Transverse colon (tissue), 4 donors: ENCODE results near the gene YBX3. TPM values are rescaled to one million over a fixed set of nuclear protein-coding genes. Genes with fewer than 3 reads are reported as not detected.

ENCODE experiments used
- DNase-seq: peaks from one replicate; pipeline ENCODE4 v3.0.0-alpha.2; 2019
- H3K27ac ChIP-seq, 4 donors: fragments of 200-600 bp; sonication (generic); 2 replicates each; pipeline ENCODE4 v1.5.1; 2016 to 2018; ENCODE audit warnings: inconsistent platforms in 4 of 4
- H3K27me3 ChIP-seq: fragments of 200-600 bp; sonication (generic); 2 replicates; pipeline ENCODE4 v1.5.1; 2017; ENCODE audit warnings: inconsistent platforms
- H3K36me3 ChIP-seq, 4 donors: fragments of 200-600 bp; sonication (generic); 2 replicates each; pipeline ENCODE4 v1.5.1; 2017 to 2019; ENCODE audit warnings: inconsistent platforms in 4 of 4
- H3K4me1 ChIP-seq, 4 donors: fragments of 200-600 bp; sonication (generic); 2 replicates each; pipeline ENCODE4 v1.5.1; 2017 to 2020; ENCODE audit warnings: inconsistent platforms in 4 of 4
- H3K4me3 ChIP-seq, 4 donors: fragments of 200-600 bp; sonication (generic); 1 replicate in 1 of 4; 2 replicates in 3 of 4; pipeline versions ENCODE4 v1.5.1 to v1.6.1; 2017 to 2019; ENCODE audit warnings: inconsistent platforms in 4 of 4
- H3K9me3 ChIP-seq, 2 donors: fragments of 200-600 bp; sonication (generic); 2 replicates each; pipeline ENCODE4 v1.5.1; 2017 to 2019; ENCODE audit warnings: inconsistent platforms in 2 of 2
- EP300 ChIP-seq: sonication (generic); formaldehyde crosslinking; IDR thresholded peaks from one replicate; pipeline ENCODE4 v1.6.1; 2017; ENCODE audit warnings: antibody characterized with exemption, low read depth
- POLR2A ChIP-seq: fragments of 450-650 bp; IDR thresholded peaks from one replicate; pipeline ENCODE4 v1.6.1; 2016; ENCODE audit warnings: antibody characterized with exemption, mild to moderate bottlenecking, moderate library complexity
- POLR2AphosphoS5 ChIP-seq, 3 donors: sonication (generic); formaldehyde crosslinking; IDR thresholded peaks; one replicate each; pipeline ENCODE4 v1.6.1; 2016; ENCODE audit warnings: antibody characterized with exemption in 3 of 3
- WGBS, 2 donors: methylation state at CpG; one replicate each; pipeline ENCODE4 v1.1.5; 2018; ENCODE audit warnings: low coverage in 1 of 2; 5-methylcytosine and 5-hydroxymethylcytosine counted together
- in situ Hi-C, 4 donors: fragments of 200-750 bp; cut with MboI; loops; one replicate each; pipeline versions ENCODE4 v1.15.0 to v1.15.1; 2017; ENCODE audit warnings: low sequenced_read_pairs in 3 of 4, low pct_ligation_motif_present in 1 of 4, low pct_unique_long_range_greater_than_20kb in 1 of 4
- intact Hi-C: fragments of 100-400 bp; cut with DNase I; formaldehyde crosslinking; loops from one replicate; pipeline ENCODE4 v1.15.1; 2023; ENCODE audit warnings: low total_unique reads
- total RNA-seq, 4 donors: library from RNA; depleted of rRNA; stranded (reverse); fragments of >200 nt; gene quantifications; one replicate each; pipeline ENCODE4 v1.1.0, GENCODE V29; 2016
- TF ChIP-seq, protein P1 (sequence below), 5 experiments: fragments of 200-600 bp in 3 of 5; fragments of 450-650 bp in 2 of 5; sonication (generic) in 3 of 5; IDR thresholded peaks; 1 replicate in 2 of 5; 2 replicates in 3 of 5; pipeline ENCODE4 v1.5.1; 2016 to 2017; ENCODE audit warnings: antibody characterized with exemption in 5 of 5, inconsistent platforms in 3 of 5, mild to moderate bottlenecking in 2 of 5, moderate library complexity in 1 of 5

The YBX3 gene
- total RNA-seq, 4 donors from 2014 or later: 137 to 537 (median 236) TPM

DNA sequence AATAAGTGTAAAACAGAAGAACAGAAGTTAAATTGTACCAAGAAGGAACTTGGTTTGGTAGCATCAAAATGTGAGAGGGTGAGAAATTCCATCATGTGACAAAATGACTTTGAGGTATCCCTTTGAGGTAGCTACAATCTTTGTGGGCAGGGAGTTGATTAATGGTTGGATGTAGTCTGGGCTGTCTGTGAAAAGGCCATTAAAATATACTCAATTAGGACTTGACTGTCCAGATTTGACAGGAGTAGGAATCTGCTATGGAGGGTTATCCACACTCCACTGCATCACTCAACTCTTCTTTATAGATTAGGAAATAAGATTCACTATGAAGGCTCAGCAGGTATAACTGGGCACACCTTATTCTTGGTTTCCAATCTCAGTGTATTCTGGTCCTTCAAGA lies 7.4 kb upstream of the YBX3 start:
- H3K36me3 ChIP-seq: no peaks in the 10 kb centered on the region
- H3K4me1 ChIP-seq: no peaks in the 10 kb centered on the region
- no peak overlapping the region for H3K4me3 ChIP-seq
- intact Hi-C loops (no loop called here), in situ Hi-C loops (loop anchor here in 3 of 4 donors (25.0 kb wide), 2 partner anchors 118 to 493 kb away; partner anchors contain the start of gene MAGOHB (in 1 of the 3))
- no peak overlapping the region for H3K27ac ChIP-seq
- TF ChIP-seq POLR2AphosphoS5 (IDR thresholded peaks at IDR 0.05): no peak
- no peak for TF ChIP-seq POLR2A
- TF ChIP-seq EP300: no peak
- TF ChIP-seq, protein P1, sequence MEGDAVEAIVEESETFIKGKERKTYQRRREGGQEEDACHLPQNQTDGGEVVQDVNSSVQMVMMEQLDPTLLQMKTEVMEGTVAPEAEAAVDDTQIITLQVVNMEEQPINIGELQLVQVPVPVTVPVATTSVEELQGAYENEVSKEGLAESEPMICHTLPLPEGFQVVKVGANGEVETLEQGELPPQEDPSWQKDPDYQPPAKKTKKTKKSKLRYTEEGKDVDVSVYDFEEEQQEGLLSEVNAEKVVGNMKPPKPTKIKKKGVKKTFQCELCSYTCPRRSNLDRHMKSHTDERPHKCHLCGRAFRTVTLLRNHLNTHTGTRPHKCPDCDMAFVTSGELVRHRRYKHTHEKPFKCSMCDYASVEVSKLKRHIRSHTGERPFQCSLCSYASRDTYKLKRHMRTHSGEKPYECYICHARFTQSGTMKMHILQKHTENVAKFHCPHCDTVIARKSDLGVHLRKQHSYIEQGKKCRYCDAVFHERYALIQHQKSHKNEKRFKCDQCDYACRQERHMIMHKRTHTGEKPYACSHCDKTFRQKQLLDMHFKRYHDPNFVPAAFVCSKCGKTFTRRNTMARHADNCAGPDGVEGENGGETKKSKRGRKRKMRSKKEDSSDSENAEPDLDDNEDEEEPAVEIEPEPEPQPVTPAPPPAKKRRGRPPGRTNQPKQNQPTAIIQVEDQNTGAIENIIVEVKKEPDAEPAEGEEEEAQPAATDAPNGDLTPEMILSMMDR (IDR thresholded peaks at IDR 0.05): no peak
- H3K9me3 ChIP-seq: no peaks in the 10 kb centered on the region
- DNase-seq: no peak
- H3K27me3 ChIP-seq: peaks cover 9% of the 10 kb centered on the region

DNA sequence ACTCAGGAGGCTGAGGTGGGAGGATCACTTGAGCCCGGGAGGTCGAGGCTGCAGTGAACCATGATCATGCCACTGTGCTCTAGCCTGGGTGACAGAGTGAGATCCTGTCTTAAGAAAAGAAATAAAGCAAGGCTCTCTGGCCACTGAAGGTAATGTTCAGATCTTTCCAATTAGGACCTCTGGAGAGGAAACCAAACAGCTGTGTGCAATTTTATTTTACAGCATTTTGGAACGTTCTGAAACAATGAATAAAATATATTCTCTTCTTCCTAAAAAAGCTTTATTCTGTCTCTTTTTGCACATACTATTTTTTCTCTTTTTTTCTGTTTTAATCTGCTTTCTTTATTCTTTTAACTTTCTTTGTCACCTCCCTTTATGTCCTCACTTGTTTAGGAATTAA lies 5.0 kb upstream of the YBX3 start:
- in situ Hi-C loops (loop anchor here in 3 of 4 donors (25.0 kb wide), 2 partner anchors 116 to 491 kb away; partner anchors contain the start of gene MAGOHB (in 1 of the 3)), intact Hi-C loops (no loop called here)
- Histone ChIP-seq H3K36me3 (no peaks in the 10 kb centered on the region), H3K27ac (no peak overlapping the region), H3K4me1 (peaks cover 7 to 12% (median 10%) of the 10 kb centered on the region in 4 donors), H3K27me3 (no peaks in the 10 kb centered on the region), H3K9me3 (no peaks in the 10 kb centered on the region), H3K4me3 (no peak overlapping the region)
- no peak for DNase-seq
- 71 to 73% methylated on average over 2 to 3 of the region's 3 CpGs for WGBS, 2 donors
- TF ChIP-seq EP300: no peak

DNA sequence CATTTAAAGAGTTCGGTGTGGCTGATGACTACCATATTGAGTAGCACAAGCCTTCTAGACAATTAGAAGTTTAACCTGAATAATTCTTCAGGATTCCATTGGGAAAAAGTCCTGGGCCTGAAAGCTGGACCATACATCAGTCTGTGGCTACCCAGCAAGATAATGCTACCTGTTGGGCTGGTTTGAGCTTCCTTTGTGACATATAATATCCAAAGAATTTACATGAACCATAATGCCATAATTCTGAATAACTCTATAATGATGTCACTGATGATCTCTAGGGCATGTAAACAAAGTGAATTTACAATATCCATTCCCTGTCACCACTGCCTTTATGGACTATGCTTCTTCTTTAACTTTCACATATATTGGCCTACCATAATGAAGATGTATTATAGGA lies 3.8 kb upstream of the YBX3 start:
- intact Hi-C loops (no loop called here), in situ Hi-C loops (loop anchor here in 3 of 4 donors (25.0 kb wide), 2 partner anchors 115 to 490 kb away; partner anchors contain the start of gene MAGOHB (in 1 of the 3))
- Histone ChIP-seq H3K36me3 (no peaks in the 10 kb centered on the region), H3K4me3 (no peak overlapping the region), H3K27me3 (no peaks in the 10 kb centered on the region), H3K9me3 (no peaks in the 10 kb centered on the region), H3K4me1 (peaks cover 7 to 12% (median 10%) of the 10 kb centered on the region in 4 donors), H3K27ac (no peak overlapping the region)
- DNase-seq: no peak
- WGBS, 2 donors: 100% methylated on average over 1 of the region's 1 CpG
- TF ChIP-seq POLR2A: no peak
- TF ChIP-seq, protein P1 (IDR thresholded peaks at IDR 0.05): no peak
- TF ChIP-seq EP300: no peak

DNA sequence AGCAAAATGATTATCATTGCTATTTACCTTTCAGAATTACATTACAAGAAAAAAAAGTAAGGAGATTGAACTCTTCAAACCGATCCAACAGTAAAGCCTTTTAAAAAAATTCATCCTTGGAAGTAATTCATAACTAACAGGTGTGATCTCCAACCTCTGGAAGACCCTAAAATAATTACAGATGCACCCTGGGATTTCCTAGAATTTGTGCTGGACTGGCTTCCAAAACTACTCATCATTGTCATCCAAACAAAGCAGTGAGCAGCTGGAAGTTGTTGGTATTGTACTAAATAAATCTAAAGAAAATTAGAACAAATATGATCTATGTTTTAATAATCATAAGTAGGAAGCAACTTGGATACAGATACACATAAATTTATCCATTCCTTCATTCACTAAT lies 1.9 kb upstream of the YBX3 start:
- TF ChIP-seq, protein P1 (IDR thresholded peaks at IDR 0.05): no peak
- TF ChIP-seq POLR2A (no peak), POLR2AphosphoS5 (IDR thresholded peaks at IDR 0.05) (no peak), EP300 (no peak)
- Histone ChIP-seq H3K36me3 (no peaks in the 10 kb centered on the region), H3K4me1 (peaks cover 13 to 27% (median 24%) of the 10 kb centered on the region in 4 donors), H3K9me3 (no peaks in the 10 kb centered on the region), H3K27me3 (no peaks in the 10 kb centered on the region), H3K4me3 (no peak overlapping the region), H3K27ac (no peak overlapping the region)
- in situ Hi-C loops (loop anchor here in 3 of 4 donors (25.0 kb wide), 2 partner anchors 113 to 488 kb away; partner anchors contain the start of gene MAGOHB (in 1 of the 3)), intact Hi-C loops (no loop called here)
- DNase-seq: no peak
- 68 to 83% methylated on average over 1 of the region's 1 CpG for WGBS, 2 donors

DNA sequence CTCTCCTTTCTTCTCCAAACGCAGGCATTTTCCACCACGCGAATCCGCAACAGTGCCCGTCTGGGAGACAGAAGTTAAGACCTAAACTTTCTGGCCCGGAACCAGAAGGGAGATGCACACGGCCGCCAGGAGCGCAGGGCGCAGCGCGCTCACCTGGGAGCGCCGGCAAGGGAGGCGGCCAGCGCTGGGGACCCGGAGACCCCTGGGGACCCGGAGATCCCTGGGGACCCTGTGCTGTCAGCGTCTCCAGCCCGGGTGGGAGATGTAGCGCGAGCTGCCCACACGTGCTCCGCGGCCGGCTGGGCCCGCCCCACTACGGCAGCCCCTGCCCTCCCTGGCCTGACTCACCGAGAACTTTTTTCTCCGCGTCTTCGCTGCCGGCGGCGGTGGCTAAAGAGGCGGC lies 620 bp downstream of the YBX3 start:
- DNase-seq: peak; percentile 43
- no peaks in the 10 kb centered on the region for H3K9me3 ChIP-seq
- in situ Hi-C loops (no loop called here), intact Hi-C loops (no loop called here)
- H3K36me3 ChIP-seq: no peaks in the 10 kb centered on the region
- H3K4me3 ChIP-seq: peak overlapping the region; percentile 82 to 96 (median 88)
- H3K27me3 ChIP-seq: no peaks in the 10 kb centered on the region
- peak in 1 of 3 donors; percentile 28 for TF ChIP-seq POLR2AphosphoS5 (IDR thresholded peaks at IDR 0.05)
- TF ChIP-seq POLR2A: no peak
- TF ChIP-seq, protein P1 (IDR thresholded peaks at IDR 0.05): peak; percentile 18 to 63 (median 27)
- no peak for TF ChIP-seq EP300
- H3K27ac ChIP-seq: peak overlapping the region; percentile 96 to 98 (median 98)
- 0 to 6% methylated on average over 3 to 15 of the region's 36 CpGs for WGBS, 2 donors
- peaks cover 20 to 52% (median 46%) of the 10 kb centered on the region in 4 donors for H3K4me1 ChIP-seq
